Endothelial cell of umbilical vein (primary cell): ENCODE measurements around the gene RGS6. TPM values are rescaled to one million over a fixed set of nuclear protein-coding genes. Genes with fewer than 3 reads are reported as not detected.

ENCODE experiments used
- BruUV-seq: library from RNA; stranded (reverse); fragments of 400-500 nt; replicated peaks from 2 replicates; lab custom pipeline; 2021; lab: Mats Ljungman, UMichigan
- CTCF ChIA-PET: fragments of 300-600, 350-600 bp; sonication (Branson Sonifier 250); formaldehyde crosslinking; loops from one replicate; lab custom pipeline; 2021; ENCODE audit warnings: antibody characterized with exemption, inconsistent platforms; lab: Charles Lee
- POLR2A ChIA-PET: fragments of 300-600, 350-600 bp; sonication (Branson Sonifier 250); formaldehyde crosslinking; loops from one replicate; lab custom pipeline; 2021; ENCODE audit warnings: antibody characterized with exemption, inconsistent platforms; lab: Charles Lee
- DNase-seq: peaks from one replicate; pipeline ENCODE4 v3.0.0-alpha.2; 2011; ENCODE audit warnings: low read depth, low spot score
- FAIRE-seq: peaks from 2 replicates; lab custom pipeline; 2011; peaks lifted over from hg19 to GRCh38; lab: Jason Lieb, UNC
- H2AFZ ChIP-seq: 2 replicates; pipeline ENCODE4 v1.6.0; 2012; ENCODE audit warnings: low read depth, low read length, control low read depth, inconsistent platforms
- H3K27ac ChIP-seq: 2 replicates; pipeline ENCODE4 v1.5.1; 2011; ENCODE audit warnings: low read depth, mild to moderate bottlenecking, control low read depth, low read length, moderate library complexity; ENCODE audit not compliant: insufficient read depth
- H3K27me3 ChIP-seq, 2 experiments: 2 replicates each; pipeline versions ENCODE4 v1.6.0 to v1.6.1; 2011; ENCODE audit warnings: low read length in 2 of 2, mixed read lengths in 1 of 2; ENCODE audit not compliant: control insufficient read depth in 2 of 2, insufficient read depth in 2 of 2
- H3K36me3 ChIP-seq, 2 experiments: 2 replicates in 1 of 2; 3 replicates in 1 of 2; pipeline ENCODE4 v1.5.1; 2011; ENCODE audit warnings: low read length in 2 of 2, mild to moderate bottlenecking in 1 of 2, moderate library complexity in 1 of 2; ENCODE audit not compliant: control insufficient read depth in 2 of 2, insufficient read depth in 2 of 2; ENCODE audit errors: extremely low read depth in 1 of 2
- H3K4me1 ChIP-seq: 3 replicates; pipeline ENCODE4 v1.5.1; 2011; ENCODE audit warnings: mild to moderate bottlenecking, low read length; ENCODE audit not compliant: control insufficient read depth, insufficient read depth; ENCODE audit errors: extremely low read depth
- H3K4me2 ChIP-seq: 2 replicates; pipeline ENCODE4 v1.6.1; 2011; ENCODE audit warnings: low read length, control low read depth, mixed read lengths; ENCODE audit not compliant: insufficient read depth
- H3K4me3 ChIP-seq, 3 experiments: fragments of 200-600 bp in 1 of 3; sonication (generic), shearing (Covaris generic) in 1 of 3; replicated peaks in 1 of 3; 2 replicates each; pipeline ENCODE4 v1.5.1; 2011 to 2016; ENCODE audit warnings: control low read depth in 3 of 3, low read length in 3 of 3, mild to moderate bottlenecking in 2 of 3, inconsistent platforms in 1 of 3, low read depth in 1 of 3, moderate library complexity in 1 of 3; ENCODE audit not compliant: insufficient read depth in 1 of 3
- H3K79me2 ChIP-seq: 2 replicates; pipeline ENCODE4 v1.6.0; 2012; ENCODE audit warnings: low read length, inconsistent platforms; ENCODE audit not compliant: control insufficient read depth, insufficient read depth
- H3K9ac ChIP-seq: replicated peaks from 2 replicates; pipeline ENCODE3; 2011; ENCODE audit warnings: low read length, control low read depth; ENCODE audit not compliant: insufficient read depth; ENCODE audit errors: extremely low read depth
- H3K9me1 ChIP-seq: replicated peaks from 3 replicates; pipeline ENCODE4 v1.6.0; 2011; ENCODE audit warnings: mild to moderate bottlenecking, low read length; ENCODE audit not compliant: control insufficient read depth, insufficient read depth; ENCODE audit errors: extremely low read depth
- H3K9me3 ChIP-seq: replicated peaks from 2 replicates; pipeline ENCODE4 v1.5.1; 2012; ENCODE audit warnings: low read length, inconsistent platforms; ENCODE audit not compliant: control insufficient read depth, insufficient read depth
- H4K20me1 ChIP-seq: replicated peaks from 2 replicates; pipeline ENCODE3; 2011; ENCODE audit warnings: mild to moderate bottlenecking, low read length; ENCODE audit not compliant: control insufficient read depth, insufficient read depth; ENCODE audit errors: extremely low read depth
- EZH2 ChIP-seq: IDR thresholded peaks from 2 replicates; pipeline ENCODE4 v1.6.1; 2012; ENCODE audit warnings: borderline replicate concordance, low read depth, mild to moderate bottlenecking, moderate library complexity, low read length, inconsistent platforms; ENCODE audit not compliant: severe bottlenecking
- FOS ChIP-seq: IDR thresholded peaks from 2 replicates; pipeline ENCODE4 v1.6.1; 2011; ENCODE audit warnings: mild to moderate bottlenecking, low read length, moderate library complexity, borderline replicate concordance; ENCODE audit not compliant: insufficient read depth
- GATA2 ChIP-seq: IDR thresholded peaks from 2 replicates; pipeline ENCODE4 v1.7.0; 2011; ENCODE audit warnings: low read depth, mild to moderate bottlenecking, moderate library complexity, mixed read lengths, low read length; ENCODE audit not compliant: insufficient read length, insufficient read depth
- JUN ChIP-seq: IDR thresholded peaks from 2 replicates; pipeline ENCODE4 v1.6.1; 2011; ENCODE audit warnings: borderline replicate concordance, low read depth; ENCODE audit not compliant: insufficient read length, insufficient read depth
- MYC ChIP-seq: IDR thresholded peaks from one replicate; pipeline ENCODE4 v1.6.1; 2011; ENCODE audit warnings: mild to moderate bottlenecking, low read depth, low read length
- POLR2A ChIP-seq: IDR thresholded peaks from 2 replicates; pipeline ENCODE4 v1.6.1; 2012; ENCODE audit warnings: low read depth, mild to moderate bottlenecking, control low read depth, low read length
- POLR2AphosphoS5 ChIP-seq: IDR thresholded peaks from 2 replicates; pipeline ENCODE4 v1.6.1; 2012; ENCODE audit warnings: low read depth, mild to moderate bottlenecking, control low read depth, low read length, moderate library complexity; ENCODE audit not compliant: insufficient read depth
- dilution Hi-C: fragments of 300-500 bp; cut with MboI; formaldehyde crosslinking; loops from one replicate; pipeline ENCODE4 v1.15.0; 2019; ENCODE audit warnings: low sequenced_read_pairs; ENCODE audit not compliant: extremely low pct_ligation_motif_present
- intact Hi-C: fragments of 100-400 bp; cut with micrococcal nuclease; formaldehyde crosslinking; loops from one replicate; pipeline ENCODE4 v1.10.0; 2022
- polyA plus RNA-seq, 4 experiments: library from polyadenylated mRNA; depleted of rRNA in 3 of 4; stranded (reverse) in 3 of 4; unstranded in 1 of 4; fragments of >200 nt; gene quantifications; 2 replicates each; pipeline versions ENCODE4 v1.2.1 to v1.2.3, GENCODE V29; 2011 to 2012; ENCODE audit warnings: missing spikeins in 1 of 4
- total RNA-seq: library from RNA; stranded (reverse); gene quantifications from 2 replicates; pipeline ENCODE4 v1.2.3, GENCODE V29; 2021
- TF ChIP-seq, protein P1 (sequence below), 2 donors: IDR thresholded peaks; 1 replicate in 1 of 2; 2 replicates in 1 of 2; pipeline ENCODE4 v1.5.1; 2011; ENCODE audit warnings: low read length in 2 of 2, mild to moderate bottlenecking in 2 of 2, moderate library complexity in 2 of 2, control low read depth in 1 of 2, inconsistent platforms in 1 of 2, low read depth in 1 of 2; ENCODE audit not compliant: insufficient read depth in 1 of 2; ENCODE audit errors: extremely low read depth in 1 of 2
- TF ChIP-seq, protein P2 (sequence below): IDR thresholded peaks from 2 replicates; pipeline ENCODE4 v1.6.1; 2011; ENCODE audit not compliant: insufficient read depth, insufficient read length

The RGS6 gene
- total and polyA plus RNA-seq, 2 donors (not counting 3 experiments of a cell fraction or from before 2014, with no cell fraction given), result not detected

DNA sequence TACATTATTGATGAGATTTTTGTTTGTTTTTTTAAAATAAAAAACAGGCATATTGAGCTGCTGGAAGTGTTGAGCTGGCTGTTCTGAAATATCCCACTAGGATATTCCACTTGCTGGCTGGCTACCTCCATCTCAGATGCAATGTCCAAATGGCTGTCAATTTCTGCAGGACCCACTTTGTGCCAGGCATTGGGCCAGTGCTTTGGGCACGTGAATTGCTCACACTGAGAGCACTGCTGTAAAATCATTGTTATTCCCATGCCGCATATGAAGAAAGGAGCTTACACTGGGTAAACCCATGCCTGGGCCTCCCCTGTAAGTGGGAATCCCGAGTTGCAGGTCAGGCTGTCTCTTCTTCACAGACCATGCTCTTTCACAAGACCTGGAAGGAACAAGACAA is 56.7 kb downstream of the RGS6 start:
- Histone ChIP-seq H3K27ac (no peak overlapping the region), H3K4me3 (no peak overlapping the region), H4K20me1 (no peaks in the 10 kb centered on the region), H3K9me1 (no peaks in the 10 kb centered on the region), H3K4me2 (no peak overlapping the region), H3K9ac (no peak overlapping the region), H3K36me3 (no peaks in the 10 kb centered on the region), H2AFZ (no peak overlapping the region), H3K27me3 (no peaks in the 10 kb centered on the region), H3K9me3 (peaks cover 2% of the 10 kb centered on the region), H3K4me1 (no peaks in the 10 kb centered on the region), H3K79me2 (no peaks in the 10 kb centered on the region)
- DNase-seq (no peak), FAIRE-seq (no peak)
- intact Hi-C loops (no loop called here), dilution Hi-C loops (no loop called here)
- ChIA-PET POLR2A (no interaction called here), CTCF (no interaction called here)
- BruUV-seq, result no TSS peak
- TF ChIP-seq MYC (no peak), JUN (no peak), POLR2AphosphoS5 (no peak)

DNA sequence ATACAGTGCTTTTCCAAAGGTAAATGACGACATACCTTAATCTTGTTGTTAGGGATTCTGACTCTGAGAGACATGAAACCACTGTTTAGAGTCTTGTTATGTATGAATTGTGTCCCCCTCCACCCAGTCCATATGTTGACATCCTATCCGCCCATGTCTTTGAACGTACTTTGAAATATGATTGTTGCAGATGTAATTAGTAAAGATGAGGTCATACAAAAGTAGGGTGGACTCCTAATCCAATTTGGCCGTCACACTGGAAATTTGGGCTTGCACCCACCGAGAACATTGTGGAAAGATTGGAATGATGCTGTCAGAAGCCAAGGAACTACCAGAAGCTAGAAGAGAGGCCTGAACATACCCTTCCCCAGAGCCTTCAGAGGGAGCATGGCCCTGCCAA is 62.2 kb downstream of the RGS6 start:
- H3K4me3 ChIP-seq, result no peak overlapping the region
- no peaks in the 10 kb centered on the region for H3K27me3 ChIP-seq
- no peaks in the 10 kb centered on the region for H4K20me1 ChIP-seq
- dilution Hi-C loops, result no loop called here
- FAIRE-seq (no peak), DNase-seq (no peak)
- no TSS peak for BruUV-seq
- intact Hi-C loops, result no loop called here
- no peaks in the 10 kb centered on the region for H3K9me1 ChIP-seq
- peaks cover 3% of the 10 kb centered on the region for H3K9me3 ChIP-seq
- no peak overlapping the region for H3K27ac ChIP-seq
- ChIA-PET POLR2A (no interaction called here), CTCF (no interaction called here)
- no peaks in the 10 kb centered on the region for H3K36me3 ChIP-seq
- H3K9ac ChIP-seq, result no peak overlapping the region
- no peak overlapping the region for H3K4me2 ChIP-seq
- no peak overlapping the region for H2AFZ ChIP-seq
- TF ChIP-seq, protein P1, sequence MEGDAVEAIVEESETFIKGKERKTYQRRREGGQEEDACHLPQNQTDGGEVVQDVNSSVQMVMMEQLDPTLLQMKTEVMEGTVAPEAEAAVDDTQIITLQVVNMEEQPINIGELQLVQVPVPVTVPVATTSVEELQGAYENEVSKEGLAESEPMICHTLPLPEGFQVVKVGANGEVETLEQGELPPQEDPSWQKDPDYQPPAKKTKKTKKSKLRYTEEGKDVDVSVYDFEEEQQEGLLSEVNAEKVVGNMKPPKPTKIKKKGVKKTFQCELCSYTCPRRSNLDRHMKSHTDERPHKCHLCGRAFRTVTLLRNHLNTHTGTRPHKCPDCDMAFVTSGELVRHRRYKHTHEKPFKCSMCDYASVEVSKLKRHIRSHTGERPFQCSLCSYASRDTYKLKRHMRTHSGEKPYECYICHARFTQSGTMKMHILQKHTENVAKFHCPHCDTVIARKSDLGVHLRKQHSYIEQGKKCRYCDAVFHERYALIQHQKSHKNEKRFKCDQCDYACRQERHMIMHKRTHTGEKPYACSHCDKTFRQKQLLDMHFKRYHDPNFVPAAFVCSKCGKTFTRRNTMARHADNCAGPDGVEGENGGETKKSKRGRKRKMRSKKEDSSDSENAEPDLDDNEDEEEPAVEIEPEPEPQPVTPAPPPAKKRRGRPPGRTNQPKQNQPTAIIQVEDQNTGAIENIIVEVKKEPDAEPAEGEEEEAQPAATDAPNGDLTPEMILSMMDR (IDR thresholded peaks at IDR 0.05; ENCODE audit: extremely low read depth in 1 of 2, insufficient read depth in 1 of 2, low read depth in 1 of 2, low read length in 2 of 2), result no peak
- TF ChIP-seq GATA2 (no peak), POLR2A (no peak), FOS (no peak), JUN (no peak), EZH2 (no peak), POLR2AphosphoS5 (no peak), MYC (no peak)
- TF ChIP-seq, protein P2, sequence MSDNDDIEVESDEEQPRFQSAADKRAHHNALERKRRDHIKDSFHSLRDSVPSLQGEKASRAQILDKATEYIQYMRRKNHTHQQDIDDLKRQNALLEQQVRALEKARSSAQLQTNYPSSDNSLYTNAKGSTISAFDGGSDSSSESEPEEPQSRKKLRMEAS, result no peak
- no peaks in the 10 kb centered on the region for H3K4me1 ChIP-seq
- no peaks in the 10 kb centered on the region for H3K79me2 ChIP-seq
